Activated CD8-positive, alpha-beta memory T cell treated with anti-CD3 and anti-CD28 coated beads, Interleukin-2, amount 50 U/mL, for 24 hours (primary cell): ENCODE results near the gene DMGDH.

Source experiments
- DNase-seq: peaks from one replicate; pipeline ENCODE4 v3.0.0-alpha.2; 2020; ENCODE audit errors: extremely low read depth

The DMGDH gene

GRCh38 chr5:79070350-79070667, 835 bp upstream of the DMGDH start:
- no peak for DNase-seq

- no peak for DNase-seq
These were observed 7.0 kb downstream of the DMGDH start for GRCh38 chr5:79062436-79062835.

GRCh38 chr5:79059674-79060073, 9.8 kb downstream of the DMGDH start:
- DNase-seq: no peak

GRCh38 chr5:79056847-79057246, 12.6 kb downstream of the DMGDH start:
- no peak for DNase-seq

GRCh38 chr5:79055017-79055416, 14.5 kb downstream of the DMGDH start:
- no peak for DNase-seq

GRCh38 chr5:79053321-79053720, 16.2 kb downstream of the DMGDH start:
- DNase-seq: no peak

- DNase-seq: no peak
These were observed 19.0 kb downstream of the DMGDH start for GRCh38 chr5:79050498-79050897.

- DNase-seq: no peak
These were observed 21.0 kb downstream of the DMGDH start for GRCh38 chr5:79048437-79048836.

GRCh38 chr5:79047199-79047598, 22.3 kb downstream of the DMGDH start:
- DNase-seq: no peak

GRCh38 chr5:79042188-79042587, 27.3 kb downstream of the DMGDH start:
- DNase-seq: no peak

GRCh38 chr5:79036769-79037168, 32.7 kb downstream of the DMGDH start:
- no peak for DNase-seq

- DNase-seq: no peak
These were observed 34.2 kb downstream of the DMGDH start for GRCh38 chr5:79035237-79035636.

GRCh38 chr5:79032782-79033181, 36.7 kb downstream of the DMGDH start:
- no peak for DNase-seq

- no peak for DNase-seq
These were observed 37.3 kb downstream of the DMGDH start for GRCh38 chr5:79032031-79032695.

- DNase-seq: no peak
These were observed 38.0 kb downstream of the DMGDH start for GRCh38 chr5:79031485-79031867.

- no peak for DNase-seq
These were observed 38.6 kb downstream of the DMGDH start for GRCh38 chr5:79030663-79031484.

- DNase-seq: no peak
These were observed 44.4 kb downstream of the DMGDH start for GRCh38 chr5:79025054-79025472.

GRCh38 chr5:79023947-79024346, 45.5 kb downstream of the DMGDH start:
- no peak for DNase-seq

GRCh38 chr5:79023348-79023747, 46.1 kb downstream of the DMGDH start:
- no peak for DNase-seq

- DNase-seq: no peak
These were observed 46.7 kb downstream of the DMGDH start for GRCh38 chr5:79022771-79023170.

GRCh38 chr5:79021753-79022152, 47.7 kb downstream of the DMGDH start:
- DNase-seq: no peak

- no peak for DNase-seq
These were observed 48.5 kb downstream of the DMGDH start for GRCh38 chr5:79020861-79021561.

GRCh38 chr5:79014631-79015030, 54.8 kb downstream of the DMGDH start:
- DNase-seq: no peak
